ENCODE data around the gene SH3GLB2. TPM values are rescaled to one million over a fixed set of nuclear protein-coding genes. Genes with fewer than 3 reads are reported as not detected.

Gene SH3GLB2
- polyA plus RNA-seq, 2 of the 4 experiments (the other 2 are of a cell fraction): 28.3 to 42.6 TPM

DNA sequence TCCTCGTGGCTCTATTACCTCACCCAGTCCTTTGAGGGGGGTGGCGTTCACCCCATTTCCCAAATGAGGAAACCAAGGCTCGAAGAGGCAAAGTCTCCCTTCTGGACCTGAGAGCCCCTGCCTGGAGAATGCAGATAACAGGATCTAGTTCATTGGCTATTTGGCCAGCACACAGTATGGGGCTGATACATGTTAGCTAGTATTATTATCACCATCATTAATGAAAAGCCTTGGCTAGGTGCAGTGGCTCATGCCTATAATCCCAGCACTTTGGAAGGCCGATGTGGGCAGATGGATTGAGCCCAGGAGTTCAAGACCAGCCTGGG lies 4.3 kb downstream of the SH3GLB2 start (continued):
- TF ChIP-seq, protein P1, sequence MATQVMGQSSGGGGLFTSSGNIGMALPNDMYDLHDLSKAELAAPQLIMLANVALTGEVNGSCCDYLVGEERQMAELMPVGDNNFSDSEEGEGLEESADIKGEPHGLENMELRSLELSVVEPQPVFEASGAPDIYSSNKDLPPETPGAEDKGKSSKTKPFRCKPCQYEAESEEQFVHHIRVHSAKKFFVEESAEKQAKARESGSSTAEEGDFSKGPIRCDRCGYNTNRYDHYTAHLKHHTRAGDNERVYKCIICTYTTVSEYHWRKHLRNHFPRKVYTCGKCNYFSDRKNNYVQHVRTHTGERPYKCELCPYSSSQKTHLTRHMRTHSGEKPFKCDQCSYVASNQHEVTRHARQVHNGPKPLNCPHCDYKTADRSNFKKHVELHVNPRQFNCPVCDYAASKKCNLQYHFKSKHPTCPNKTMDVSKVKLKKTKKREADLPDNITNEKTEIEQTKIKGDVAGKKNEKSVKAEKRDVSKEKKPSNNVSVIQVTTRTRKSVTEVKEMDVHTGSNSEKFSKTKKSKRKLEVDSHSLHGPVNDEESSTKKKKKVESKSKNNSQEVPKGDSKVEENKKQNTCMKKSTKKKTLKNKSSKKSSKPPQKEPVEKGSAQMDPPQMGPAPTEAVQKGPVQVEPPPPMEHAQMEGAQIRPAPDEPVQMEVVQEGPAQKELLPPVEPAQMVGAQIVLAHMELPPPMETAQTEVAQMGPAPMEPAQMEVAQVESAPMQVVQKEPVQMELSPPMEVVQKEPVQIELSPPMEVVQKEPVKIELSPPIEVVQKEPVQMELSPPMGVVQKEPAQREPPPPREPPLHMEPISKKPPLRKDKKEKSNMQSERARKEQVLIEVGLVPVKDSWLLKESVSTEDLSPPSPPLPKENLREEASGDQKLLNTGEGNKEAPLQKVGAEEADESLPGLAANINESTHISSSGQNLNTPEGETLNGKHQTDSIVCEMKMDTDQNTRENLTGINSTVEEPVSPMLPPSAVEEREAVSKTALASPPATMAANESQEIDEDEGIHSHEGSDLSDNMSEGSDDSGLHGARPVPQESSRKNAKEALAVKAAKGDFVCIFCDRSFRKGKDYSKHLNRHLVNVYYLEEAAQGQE (IDR thresholded peaks at IDR 0.05): no peak
- TF ChIP-seq HOXA7 (CRISPR knock-in tag; IDR thresholded peaks at IDR 0.05) (no peak), JUNB (IDR thresholded peaks at IDR 0.05) (no peak), RFX5 (IDR thresholded peaks at IDR 0.05) (no peak), ESRRA (IDR thresholded peaks at IDR 0.05; ENCODE audit: borderline replicate concordance, low read length) (no peak)

DNA sequence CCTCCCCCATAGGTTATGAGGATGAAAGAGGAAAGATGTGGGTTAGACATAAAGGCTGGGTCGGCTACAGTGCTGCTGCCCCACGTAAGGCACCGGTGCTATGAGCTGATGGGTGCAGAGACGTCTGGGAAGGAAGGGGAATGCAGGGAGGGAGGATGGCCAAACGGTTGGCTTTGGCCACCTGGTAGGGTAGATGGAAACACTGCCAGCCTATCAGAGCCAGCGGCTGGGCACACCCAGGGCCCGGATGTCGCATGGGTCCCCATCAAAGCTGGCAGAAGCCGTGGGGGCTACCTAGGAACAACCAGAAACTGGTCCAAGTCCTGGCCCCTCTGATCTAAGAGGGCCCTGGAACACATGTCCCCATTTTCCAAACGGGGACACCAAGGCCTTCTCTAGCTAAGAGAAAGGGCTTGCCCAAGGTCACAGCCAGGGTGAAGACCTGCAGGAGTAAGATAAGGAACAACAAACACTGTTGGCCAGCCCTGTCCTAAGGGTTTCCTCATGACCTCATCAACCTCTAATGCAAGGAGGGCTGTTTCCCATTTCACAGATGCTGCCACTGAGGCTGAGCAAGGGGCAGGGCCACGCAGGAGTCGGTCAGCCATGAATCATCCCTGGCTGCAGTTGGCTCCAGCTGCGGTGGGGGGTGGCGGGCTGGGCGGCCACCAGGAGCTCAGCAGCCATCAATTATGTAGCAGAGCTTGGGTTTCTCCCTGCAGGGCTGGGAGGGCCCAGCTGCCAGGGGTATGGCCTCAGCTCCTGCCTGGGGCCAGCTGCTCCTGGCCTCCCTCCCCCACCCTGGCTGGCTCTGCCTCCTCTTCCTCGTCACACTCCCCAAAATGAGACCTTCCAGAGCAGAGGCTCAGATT lies 4.9 kb downstream of the SH3GLB2 start:
- DNase-seq (ENCODE audit: low read depth in 1 of 2, low spot score in 1 of 2): no peak
- ATAC-seq: no peak

DNA sequence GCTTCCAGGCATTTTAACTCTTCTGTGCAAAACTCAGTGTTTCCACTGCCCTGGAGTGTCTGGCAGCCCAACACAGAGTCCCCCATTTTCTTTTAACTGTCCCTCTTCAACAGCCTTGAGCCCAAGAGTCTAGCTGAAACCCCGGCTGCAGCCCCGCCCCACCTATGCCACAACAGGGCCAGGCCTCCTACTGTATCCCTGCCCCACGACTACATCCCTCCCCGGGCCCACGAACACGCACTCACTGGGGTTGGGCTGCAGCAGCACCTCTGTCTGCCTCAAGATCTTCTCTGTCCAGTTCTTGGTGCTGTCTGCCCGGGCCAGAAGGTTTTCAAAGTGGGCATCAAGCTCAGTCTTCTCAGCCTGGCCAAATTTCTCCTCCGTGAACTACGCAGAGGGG lies 6.1 kb downstream of the SH3GLB2 start:
- ATAC-seq: no peak
- ChIA-PET CTCF (interaction anchor here (0.7 to 12.3 kb wide), 4 partner anchors 16 to 181 kb away, joined by 3 to 136 read pairs (median 4); no protein-coding TSS in a partner anchor), POLR2A (no interaction called here)
- Histone ChIP-seq H3K9me3 (no peaks in the 10 kb centered on the region), H3K4me1 (peaks cover 15% of the 10 kb centered on the region), H3K4me3 (no peak overlapping the region), H3K4me2 (no peak overlapping the region), H3K27ac (no peak overlapping the region)
- 90% methylated on average over 8 of the region's 9 CpGs for WGBS (ENCODE audit: missing lambda C conversion rate)
- no peak for DNase-seq (ENCODE audit: low read depth in 1 of 2, low spot score in 1 of 2)
- no peak for TF ChIP-seq POLR2A (IDR thresholded peaks at IDR 0.05; ENCODE audit: low read length)
- TF ChIP-seq PHF8 (IDR thresholded peaks at IDR 0.05; ENCODE audit: borderline replicate concordance, low read depth): no peak
- no peak for TF ChIP-seq ZC3H11A (IDR thresholded peaks at IDR 0.05)
- FAIRE-seq: no peak

More for the DNA sequence above, 4.9 kb downstream of the SH3GLB2 start:
- Histone ChIP-seq H3K9me3 (no peaks in the 10 kb centered on the region), H3K27ac (no peak overlapping the region), H3K4me2 (no peak overlapping the region), H3K4me3 (no peak overlapping the region), H3K4me1 (peaks cover 19% of the 10 kb centered on the region)
- ChIA-PET POLR2A (no interaction called here), CTCF (interaction anchor here (0.6 to 12.3 kb wide), 3 partner anchors 17 to 78 kb away, joined by 4 to 136 read pairs (median 6); no protein-coding TSS in a partner anchor)
- FAIRE-seq: no peak
- TF ChIP-seq MAFK (IDR thresholded peaks at IDR 0.05; ENCODE audit: partially characterized antibody) (no peak), CBX2 (IDR thresholded peaks at IDR 0.05; ENCODE audit: borderline replicate concordance, low read depth) (no peak), HOXA7 (CRISPR knock-in tag; IDR thresholded peaks at IDR 0.05) (no peak)
- TF ChIP-seq, protein P2, sequence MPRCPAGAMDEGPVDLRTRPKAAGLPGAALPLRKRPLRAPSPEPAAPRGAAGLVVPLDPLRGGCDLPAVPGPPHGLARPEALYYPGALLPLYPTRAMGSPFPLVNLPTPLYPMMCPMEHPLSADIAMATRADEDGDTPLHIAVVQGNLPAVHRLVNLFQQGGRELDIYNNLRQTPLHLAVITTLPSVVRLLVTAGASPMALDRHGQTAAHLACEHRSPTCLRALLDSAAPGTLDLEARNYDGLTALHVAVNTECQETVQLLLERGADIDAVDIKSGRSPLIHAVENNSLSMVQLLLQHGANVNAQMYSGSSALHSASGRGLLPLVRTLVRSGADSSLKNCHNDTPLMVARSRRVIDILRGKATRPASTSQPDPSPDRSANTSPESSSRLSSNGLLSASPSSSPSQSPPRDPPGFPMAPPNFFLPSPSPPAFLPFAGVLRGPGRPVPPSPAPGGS (IDR thresholded peaks at IDR 0.05): no peak
- WGBS (ENCODE audit: missing lambda C conversion rate): 83% methylated on average over 14 of the region's 16 CpGs

DNA sequence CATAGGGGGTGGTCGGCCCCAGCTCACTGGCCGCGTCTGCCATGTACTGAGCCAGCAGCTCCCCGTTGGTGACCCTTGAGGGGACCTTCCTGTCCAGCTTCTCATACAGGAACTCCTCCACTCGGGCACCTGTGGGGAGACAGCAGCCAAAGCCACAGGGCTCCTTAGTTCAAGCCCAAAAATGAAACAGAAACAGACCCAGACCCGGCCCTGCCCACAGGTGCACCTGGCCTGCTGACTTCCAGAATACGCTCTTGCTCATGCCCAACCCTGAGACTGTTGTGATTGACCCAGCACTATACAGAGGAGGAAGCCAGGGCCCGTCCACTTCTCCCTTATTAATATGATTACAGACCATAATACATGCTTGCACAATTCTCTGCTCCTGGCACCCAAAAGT lies 7.0 kb downstream of the SH3GLB2 start:
- H3K4me2 ChIP-seq: no peak overlapping the region
- DNase-seq (ENCODE audit: low read depth in 1 of 2, low spot score in 1 of 2): no peak
- FAIRE-seq: no peak
- peaks cover 6% of the 10 kb centered on the region; the same call in 2 of the 3 replicates for H3K4me1 ChIP-seq
- no peak for ATAC-seq
- TF ChIP-seq HOXB5 (CRISPR knock-in tag; IDR thresholded peaks at IDR 0.05) (no peak), HOXB13 (CRISPR knock-in tag; IDR thresholded peaks at IDR 0.05; ENCODE audit: low read depth) (no peak), NR3C1 (IDR thresholded peaks at IDR 0.05) (no peak), CHD2 (IDR thresholded peaks at IDR 0.05; ENCODE audit: low read length, partially characterized antibody) (no peak), RAD21 (conservative IDR thresholded peaks at IDR 0.05 in 1 of 2, IDR thresholded peaks at IDR 0.05 in 1 of 2) (no peak), JUN (IDR thresholded peaks at IDR 0.05) (no peak), CBX8 (IDR thresholded peaks at IDR 0.05) (no peak), HEYL (CRISPR knock-in tag; IDR thresholded peaks at IDR 0.05) (no peak)
- TF ChIP-seq, protein P3, sequence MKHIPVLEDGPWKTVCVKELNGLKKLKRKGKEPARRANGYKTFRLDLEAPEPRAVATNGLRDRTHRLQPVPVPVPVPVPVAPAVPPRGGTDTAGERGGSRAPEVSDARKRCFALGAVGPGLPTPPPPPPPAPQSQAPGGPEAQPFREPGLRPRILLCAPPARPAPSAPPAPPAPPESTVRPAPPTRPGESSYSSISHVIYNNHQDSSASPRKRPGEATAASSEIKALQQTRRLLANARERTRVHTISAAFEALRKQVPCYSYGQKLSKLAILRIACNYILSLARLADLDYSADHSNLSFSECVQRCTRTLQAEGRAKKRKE (CRISPR knock-in tag; IDR thresholded peaks at IDR 0.05; ENCODE audit: low read depth): no peak
- H3K4me3 ChIP-seq: no peak overlapping the region
- 83% methylated on average over 8 of the region's 8 CpGs for WGBS (ENCODE audit: missing lambda C conversion rate)
- no peak overlapping the region for H3K27ac ChIP-seq
- ChIA-PET POLR2A (no interaction called here), CTCF (interaction anchor here (0.7 to 12.3 kb wide), 4 partner anchors 15 to 180 kb away, joined by 3 to 136 read pairs (median 4); no protein-coding TSS in a partner anchor)
- no peaks in the 10 kb centered on the region for H3K9me3 ChIP-seq
